Measurements from ENCODE around the gene LAPTM5.

DNA sequence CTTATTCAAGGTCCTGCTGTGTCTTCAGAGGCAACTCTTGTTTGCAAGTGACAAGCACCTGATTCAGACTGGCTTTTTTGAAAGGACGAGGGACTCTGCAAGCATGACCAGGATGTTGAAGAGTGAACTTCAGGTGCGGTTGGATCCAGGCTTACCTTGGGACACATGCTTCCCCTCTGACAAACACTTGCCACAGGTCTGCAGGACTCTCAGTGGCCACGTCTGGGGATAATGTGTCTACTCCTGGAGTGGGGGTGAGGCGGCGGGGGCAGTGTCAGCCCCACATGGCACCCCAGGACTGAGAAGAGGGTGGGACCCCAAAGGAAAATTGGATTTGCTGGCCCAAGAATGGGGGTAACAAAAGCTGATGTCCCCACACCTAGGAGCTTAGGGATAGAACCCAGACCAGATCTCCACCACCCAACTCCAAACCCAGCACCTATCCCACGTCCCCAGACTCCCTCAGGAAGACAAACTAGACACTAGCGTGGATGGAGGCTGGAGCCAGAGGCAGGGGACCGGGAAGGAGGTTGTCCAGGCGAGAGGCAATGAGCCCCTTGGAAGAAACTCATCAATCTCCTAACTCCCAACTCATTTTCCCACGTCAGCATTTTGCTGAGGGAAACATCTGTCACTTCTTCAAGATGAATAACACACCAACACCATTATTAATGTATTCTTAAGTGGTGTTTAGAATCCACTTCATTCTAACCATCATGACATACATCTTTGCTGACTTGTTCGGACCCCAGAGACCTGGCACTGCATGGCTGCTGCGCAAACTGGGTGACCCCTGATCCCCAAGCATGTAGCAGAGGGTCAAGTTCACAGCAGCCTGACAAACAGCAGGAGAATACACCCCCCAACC, 32.0 kb upstream of the LAPTM5 start:
- TF ChIP-seq, protein P1, sequence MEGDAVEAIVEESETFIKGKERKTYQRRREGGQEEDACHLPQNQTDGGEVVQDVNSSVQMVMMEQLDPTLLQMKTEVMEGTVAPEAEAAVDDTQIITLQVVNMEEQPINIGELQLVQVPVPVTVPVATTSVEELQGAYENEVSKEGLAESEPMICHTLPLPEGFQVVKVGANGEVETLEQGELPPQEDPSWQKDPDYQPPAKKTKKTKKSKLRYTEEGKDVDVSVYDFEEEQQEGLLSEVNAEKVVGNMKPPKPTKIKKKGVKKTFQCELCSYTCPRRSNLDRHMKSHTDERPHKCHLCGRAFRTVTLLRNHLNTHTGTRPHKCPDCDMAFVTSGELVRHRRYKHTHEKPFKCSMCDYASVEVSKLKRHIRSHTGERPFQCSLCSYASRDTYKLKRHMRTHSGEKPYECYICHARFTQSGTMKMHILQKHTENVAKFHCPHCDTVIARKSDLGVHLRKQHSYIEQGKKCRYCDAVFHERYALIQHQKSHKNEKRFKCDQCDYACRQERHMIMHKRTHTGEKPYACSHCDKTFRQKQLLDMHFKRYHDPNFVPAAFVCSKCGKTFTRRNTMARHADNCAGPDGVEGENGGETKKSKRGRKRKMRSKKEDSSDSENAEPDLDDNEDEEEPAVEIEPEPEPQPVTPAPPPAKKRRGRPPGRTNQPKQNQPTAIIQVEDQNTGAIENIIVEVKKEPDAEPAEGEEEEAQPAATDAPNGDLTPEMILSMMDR (IDR thresholded peaks at IDR 0.05) = no peak
- TF ChIP-seq POLR2A (IDR thresholded peaks at IDR 0.05) = no peak

All from thyroid gland (tissue), 4 donors.